ENCODE data around the gene ATP1A3. TPM values are rescaled to one million over a fixed set of nuclear protein-coding genes. Genes with fewer than 3 reads are reported as not detected.

ATP1A3 gene
- total RNA-seq, 1 donor from 2014 or later: not detected

- Histone ChIP-seq H3K4me3 (ENCODE audit: low read depth, low read length) (no peak overlapping the region), H3K27me3 (ENCODE audit: control insufficient read depth, insufficient read depth, low read length) (no peaks in the 10 kb centered on the region), H3K36me3 (ENCODE audit: control insufficient read depth, insufficient read depth, low read length) (no peaks in the 10 kb centered on the region)
- TF ChIP-seq CTCF (IDR thresholded peaks at IDR 0.05; ENCODE audit: insufficient read depth, low read length, poor library complexity, severe bottlenecking): no peak
- no peak for DNase-seq (ENCODE audit: low read depth)
Observed at GRCh38 chr19:42024622-42025111, 30.6 kb upstream of the ATP1A3 start.

- TF ChIP-seq CTCF (IDR thresholded peaks at IDR 0.05; ENCODE audit: insufficient read depth, low read length, poor library complexity, severe bottlenecking): no peak
Observed at GRCh38 chr19:42023943-42024260, 29.9 kb upstream of the ATP1A3 start.

DNA sequence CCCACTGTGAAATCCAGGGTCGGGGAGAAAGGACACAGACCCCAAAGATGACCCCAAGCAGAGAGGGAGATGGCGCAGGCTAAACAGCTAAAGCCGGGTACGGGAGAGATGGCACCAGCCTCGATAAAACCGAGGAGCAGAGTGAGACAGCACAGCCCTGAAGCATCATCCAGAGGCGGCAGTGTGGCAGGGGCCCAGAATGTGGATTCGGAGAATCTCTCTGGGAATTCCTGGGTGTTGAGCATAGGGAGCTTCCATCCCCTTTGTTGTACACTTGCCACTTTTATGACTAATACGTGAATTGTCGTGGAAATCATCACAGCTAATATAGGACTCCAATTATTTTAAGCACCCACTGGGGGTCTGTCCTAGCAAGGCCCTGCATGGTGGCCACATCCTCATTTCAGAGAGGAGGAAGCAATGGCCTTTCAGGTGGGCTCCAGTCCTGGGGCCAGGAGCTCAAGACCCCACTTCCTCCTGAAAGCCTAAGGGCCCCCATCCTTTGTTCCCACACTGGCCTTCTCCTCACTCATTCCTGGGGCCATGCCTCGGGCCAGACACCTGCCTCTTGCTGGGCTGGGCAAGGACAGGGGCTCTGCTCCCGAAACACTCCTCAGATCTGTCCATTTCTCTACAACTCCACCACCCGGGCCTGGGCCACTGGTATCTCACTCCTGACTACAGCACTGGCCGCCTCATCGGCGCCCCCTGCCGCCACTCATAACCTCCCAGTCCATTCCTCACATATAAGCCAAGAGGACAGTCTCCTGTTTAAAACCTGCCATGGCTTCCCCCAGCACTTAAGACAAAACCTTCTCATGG, 29.3 kb upstream of the ATP1A3 start:
- Histone ChIP-seq H3K4me3 (ENCODE audit: low read depth, low read length) (no peak overlapping the region), H3K27me3 (ENCODE audit: control insufficient read depth, insufficient read depth, low read length) (no peaks in the 10 kb centered on the region), H3K36me3 (ENCODE audit: control insufficient read depth, insufficient read depth, low read length) (no peaks in the 10 kb centered on the region)
- peak; percentile 49 for TF ChIP-seq CTCF (IDR thresholded peaks at IDR 0.05; ENCODE audit: insufficient read depth, low read length, poor library complexity, severe bottlenecking)
- DNase-seq (ENCODE audit: low read depth): no peak

More at GRCh38 chr19:42023943-42024260, 29.9 kb upstream of the ATP1A3 start:
- no peaks in the 10 kb centered on the region for H3K36me3 ChIP-seq (ENCODE audit: control insufficient read depth, insufficient read depth, low read length)
- DNase-seq (ENCODE audit: low read depth): no peak
- no peaks in the 10 kb centered on the region for H3K27me3 ChIP-seq (ENCODE audit: control insufficient read depth, insufficient read depth, low read length)
- no peak overlapping the region for H3K4me3 ChIP-seq (ENCODE audit: low read depth, low read length)

DNA sequence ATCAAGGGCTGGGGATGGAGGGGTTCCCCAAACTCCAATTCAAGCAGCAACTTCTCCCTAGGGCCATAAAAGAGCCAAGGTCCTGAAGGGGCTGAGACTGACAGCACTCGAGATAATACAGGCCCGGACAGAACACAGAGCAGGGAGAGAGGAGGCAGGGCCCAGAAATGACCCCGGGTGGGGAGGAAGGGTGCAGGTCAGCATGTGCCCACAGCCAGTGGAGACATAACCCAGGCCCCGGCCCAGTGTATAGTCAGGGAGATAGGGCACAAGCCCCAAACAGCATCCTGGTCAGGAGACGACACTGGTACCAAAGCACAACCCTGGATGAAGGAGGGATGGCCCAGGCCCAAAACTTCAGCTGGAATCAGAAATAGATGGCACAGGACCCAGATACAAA, 28.6 kb upstream of the ATP1A3 start:
- no peak overlapping the region for H3K4me3 ChIP-seq (ENCODE audit: low read depth, low read length)
- no peak for DNase-seq (ENCODE audit: low read depth)

GRCh38 chr19:42021185-42021584, 27.2 kb upstream of the ATP1A3 start:
- H3K27me3 ChIP-seq (ENCODE audit: control insufficient read depth, insufficient read depth, low read length): no peaks in the 10 kb centered on the region
- no peak overlapping the region for H3K4me3 ChIP-seq (ENCODE audit: low read depth, low read length)
- DNase-seq (ENCODE audit: low read depth): no peak
- no peak for TF ChIP-seq CTCF (IDR thresholded peaks at IDR 0.05; ENCODE audit: insufficient read depth, low read length, poor library complexity, severe bottlenecking)
- H3K36me3 ChIP-seq (ENCODE audit: control insufficient read depth, insufficient read depth, low read length): no peaks in the 10 kb centered on the region

More for the DNA sequence above, 28.6 kb upstream of the ATP1A3 start:
- no peaks in the 10 kb centered on the region for H3K36me3 ChIP-seq (ENCODE audit: control insufficient read depth, insufficient read depth, low read length)
- TF ChIP-seq CTCF (IDR thresholded peaks at IDR 0.05; ENCODE audit: insufficient read depth, low read length, poor library complexity, severe bottlenecking): no peak
- H3K27me3 ChIP-seq (ENCODE audit: control insufficient read depth, insufficient read depth, low read length): no peaks in the 10 kb centered on the region

All from kidney epithelial cell (primary cell).